Activated CD4-positive, CD25-positive, alpha-beta regulatory T cell treated with anti-CD3 and anti-CD28 coated beads, Interleukin-2, amount 50 U/mL, for 24 hours (primary cell): ENCODE results near the gene SPNS2.

ENCODE experiments used
- ATAC-seq, 2 donors: fragments of 150-1000 bp; cut with Tn5 transposase; one replicate each; pipeline ENCODE4 v1.10.0; 2021; ENCODE audit warnings: mild to moderate bottlenecking in 1 of 2, moderate library complexity in 1 of 2

SPNS2 gene

GRCh38 chr17:4504188-4504587 lies 5.5 kb downstream of the SPNS2 start:
- no peak for ATAC-seq

GRCh38 chr17:4505187-4505586 lies 6.5 kb downstream of the SPNS2 start:
- ATAC-seq = no peak

DNA sequence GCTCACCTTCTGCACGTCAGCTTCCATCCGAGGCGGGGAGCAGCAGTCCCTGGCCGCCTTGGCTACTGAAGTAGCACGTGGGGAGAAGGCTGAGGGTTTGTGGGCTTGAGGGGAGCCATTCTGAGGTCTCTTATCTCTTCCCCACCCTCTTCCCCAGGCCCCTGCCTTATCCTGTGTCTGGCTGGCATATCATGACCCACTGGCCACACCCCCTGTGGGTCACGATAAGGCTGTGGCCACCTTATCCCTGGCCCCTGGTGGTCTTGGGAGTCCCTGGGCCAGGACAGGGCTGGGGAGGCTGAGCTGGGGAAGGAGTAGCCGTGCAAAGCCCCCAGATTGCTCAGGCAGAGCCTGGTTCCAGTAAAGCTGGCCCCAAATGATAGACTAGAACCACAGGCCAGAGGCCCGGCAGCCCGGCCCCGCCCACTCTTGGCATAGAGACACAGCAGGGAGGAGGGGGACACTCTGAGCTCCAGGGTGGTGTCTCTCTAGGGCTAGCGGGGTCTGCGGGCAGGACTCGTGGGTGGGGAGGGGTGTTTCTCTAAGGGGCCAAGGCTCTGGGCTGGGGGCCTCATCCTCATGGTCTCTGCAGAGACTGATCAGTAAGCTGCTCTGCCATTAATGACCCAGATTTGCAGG lies 7.6 kb downstream of the SPNS2 start:
- no peak for ATAC-seq

DNA sequence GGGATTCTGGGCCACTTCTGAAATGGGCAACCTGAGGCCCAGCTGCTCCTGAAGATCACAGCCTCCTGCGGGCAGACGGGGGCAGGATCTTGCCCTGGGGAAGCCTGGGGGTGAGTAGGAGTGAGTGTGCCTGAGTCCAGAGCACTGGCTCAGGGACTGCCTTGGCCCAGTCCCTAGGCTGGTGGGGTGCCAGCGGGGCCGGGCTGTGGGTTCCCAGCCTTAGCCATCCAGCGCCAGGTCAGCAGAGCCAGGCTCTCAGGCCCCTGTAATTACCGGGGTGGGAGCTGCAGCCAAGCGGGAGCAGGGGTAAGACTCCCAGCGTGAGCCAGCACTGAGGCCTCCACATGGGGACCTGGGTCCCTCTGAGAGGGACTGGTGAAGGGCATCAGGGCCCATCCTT lies 8.2 kb downstream of the SPNS2 start:
- ATAC-seq = no peak

DNA sequence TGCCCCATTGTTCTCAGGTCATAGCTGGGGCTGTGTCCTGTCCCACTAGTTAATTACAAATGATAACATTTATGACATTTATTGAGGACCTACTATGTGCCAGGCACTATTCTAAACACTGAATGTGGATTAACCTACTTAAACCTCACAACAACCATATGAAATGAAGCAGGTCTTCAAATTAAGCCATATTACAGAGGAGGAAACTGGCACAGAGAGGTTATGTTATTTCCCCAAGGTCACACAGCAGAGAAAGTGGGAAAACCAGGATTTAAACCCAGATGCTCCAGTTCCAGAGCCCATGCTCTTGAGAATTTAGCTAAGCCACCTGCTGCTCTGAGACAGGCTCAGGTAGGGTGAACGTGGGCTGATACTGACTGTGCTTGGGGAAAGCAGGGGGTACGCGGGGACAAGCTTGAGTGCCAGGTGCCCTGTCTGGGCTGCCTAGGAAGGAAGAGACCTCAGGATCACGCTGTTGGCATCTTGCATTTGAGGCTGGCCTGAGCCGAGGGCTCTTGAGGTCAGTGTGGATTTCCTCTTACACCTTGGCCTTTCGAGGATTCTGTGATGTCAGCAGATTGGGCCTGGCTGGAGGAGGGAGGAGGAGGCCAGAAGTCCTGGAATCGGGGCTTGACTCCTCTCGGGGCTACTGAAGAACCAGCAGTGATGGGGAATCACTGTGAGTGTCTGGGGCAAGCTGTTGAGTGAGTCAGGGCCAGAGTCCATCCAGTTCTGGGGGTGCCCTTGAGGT lies 8.9 kb downstream of the SPNS2 start:
- no peak for ATAC-seq

GRCh38 chr17:4508207-4508606 lies 9.5 kb downstream of the SPNS2 start:
- ATAC-seq = no peak

- ATAC-seq = peak in 1 of 2 donors; percentile 52
Measured at GRCh38 chr17:4509401-4509800, 10.7 kb downstream of the SPNS2 start.

- no peak for ATAC-seq
Measured at GRCh38 chr17:4509923-4510617, 11.4 kb downstream of the SPNS2 start.

DNA sequence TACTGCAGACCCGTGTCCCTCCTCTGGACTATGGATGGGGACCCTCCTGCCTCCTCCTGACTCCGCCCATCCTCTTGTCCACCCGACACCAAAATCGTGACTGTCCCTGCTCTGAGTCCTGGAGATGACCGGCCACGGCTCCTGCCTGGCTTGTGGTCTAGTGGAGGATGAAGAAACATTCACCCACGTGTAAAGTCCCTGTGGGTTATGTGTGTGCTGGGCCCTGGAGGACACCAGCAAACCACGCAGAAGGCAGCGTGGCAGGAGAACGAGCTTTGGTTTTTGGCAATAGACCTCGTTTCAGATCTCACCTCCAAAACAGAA lies 11.9 kb downstream of the SPNS2 start:
- ATAC-seq = no peak

- ATAC-seq = no peak
Measured at GRCh38 chr17:4511199-4511932, 12.7 kb downstream of the SPNS2 start.

- ATAC-seq = no peak
Measured at GRCh38 chr17:4512156-4513112, 13.8 kb downstream of the SPNS2 start.

- ATAC-seq = no peak
Measured at GRCh38 chr17:4513113-4514032, 14.7 kb downstream of the SPNS2 start.

DNA sequence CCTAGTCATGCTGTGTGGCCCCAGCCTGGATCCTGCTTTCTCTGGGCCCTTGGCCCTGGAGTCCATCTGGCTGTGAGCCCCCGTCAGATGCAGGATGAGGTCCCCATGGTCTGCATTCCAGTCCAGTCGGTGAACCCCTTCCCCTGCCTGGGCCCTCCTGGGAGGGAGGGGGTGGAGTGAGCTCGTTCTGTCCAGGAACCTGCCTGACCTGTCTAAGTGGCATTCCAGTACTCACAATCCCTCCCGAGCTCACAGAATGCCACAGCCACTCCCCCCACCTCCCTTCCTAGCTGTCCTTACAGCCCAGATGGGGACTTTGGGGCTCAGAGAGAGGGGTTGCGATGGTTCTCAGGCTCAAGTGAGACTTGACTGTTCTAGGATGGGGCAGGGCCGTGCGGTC lies 15.5 kb downstream of the SPNS2 start:
- no peak for ATAC-seq

DNA sequence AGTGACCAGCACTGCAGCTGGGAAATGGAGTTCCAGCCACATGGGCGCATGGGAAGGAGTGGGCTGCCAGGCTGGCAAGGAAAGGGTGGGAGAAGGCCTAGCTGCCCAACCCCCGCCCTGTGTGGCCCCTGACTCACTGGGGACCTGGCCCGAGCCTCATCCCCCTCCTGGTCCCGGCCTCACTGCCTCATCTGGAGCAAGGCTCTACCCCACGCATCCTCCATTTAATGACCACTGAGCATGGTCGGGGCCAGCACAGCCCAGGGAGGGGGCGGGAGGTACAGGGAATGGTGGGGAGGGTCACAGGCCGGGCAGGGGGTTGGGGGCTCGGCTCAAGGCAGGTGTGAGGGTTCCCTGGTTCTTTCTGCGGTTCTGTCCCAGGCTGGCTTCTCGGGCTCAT lies 16.1 kb downstream of the SPNS2 start:
- ATAC-seq = no peak

GRCh38 chr17:4515501-4515900 lies 16.8 kb downstream of the SPNS2 start:
- ATAC-seq = no peak

DNA sequence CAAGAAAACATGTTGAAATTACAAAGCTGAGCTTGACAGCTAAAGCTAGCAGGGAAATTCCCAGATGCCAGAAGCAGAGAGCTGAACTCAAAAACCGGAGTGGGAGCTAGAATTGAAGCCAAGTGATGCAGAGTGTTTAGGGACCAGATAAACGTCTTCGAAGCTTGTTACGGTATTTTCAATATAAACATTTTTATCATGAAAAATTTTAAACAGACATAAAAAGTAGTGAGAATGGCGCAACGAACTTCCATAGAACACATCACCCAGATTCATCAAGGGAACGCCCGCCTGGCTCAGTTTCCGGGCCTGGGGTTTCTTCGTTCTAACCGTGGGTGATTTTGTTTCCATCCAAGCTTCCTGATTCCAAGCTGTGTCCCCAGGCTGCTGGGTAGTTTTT lies 18.1 kb downstream of the SPNS2 start:
- ATAC-seq = no peak

DNA sequence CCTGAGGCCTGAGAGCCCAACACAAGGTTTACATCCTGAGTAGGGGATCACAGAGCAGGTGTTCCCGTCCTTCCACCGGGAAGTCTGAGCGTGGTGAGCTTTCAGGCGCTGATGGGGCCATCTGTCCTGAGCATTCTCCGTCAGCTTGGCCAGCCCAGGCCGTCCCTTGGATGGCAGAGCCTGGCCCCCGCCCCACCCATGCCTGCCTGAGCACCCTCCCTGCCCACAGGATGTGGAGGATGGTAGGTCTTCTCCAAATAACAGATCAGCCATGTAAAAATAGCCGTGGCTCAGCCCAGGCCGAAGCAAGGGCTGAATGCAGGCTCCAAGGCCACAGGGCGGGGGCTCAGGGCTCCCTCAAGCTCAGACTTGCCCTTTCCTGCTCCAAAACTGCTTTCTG lies 20.2 kb downstream of the SPNS2 start:
- no peak for ATAC-seq

- no peak for ATAC-seq
Measured at GRCh38 chr17:4519361-4519788, 20.7 kb downstream of the SPNS2 start.

- ATAC-seq = no peak
Measured at GRCh38 chr17:4520060-4520893, 21.6 kb downstream of the SPNS2 start.
